AG04450 (cell line): ENCODE results near the gene TP53I11. TPM values are rescaled to one million over a fixed set of nuclear protein-coding genes. Genes with fewer than 3 reads are reported as not detected.

Source experiments
- CTCF ChIA-PET: fragments of 300-600, 350-600 bp; formaldehyde crosslinking; extraction: SDS; loops from one replicate; lab custom pipeline; 2022; ENCODE audit warnings: antibody characterized with exemption, inconsistent platforms; lab: Charles Lee
- POLR2A ChIA-PET: fragments of 350-600 bp; formaldehyde crosslinking; extraction: SDS; loops from one replicate; lab custom pipeline; 2021; ENCODE audit warnings: antibody characterized with exemption, inconsistent platforms; lab: Yijun Ruan, JAX
- DNase-seq: peaks from one replicate; pipeline ENCODE4 v3.0.0-alpha.2; 2011; ENCODE audit warnings: low read depth, low spot score
- H3K27ac ChIP-seq: one replicate; pipeline ENCODE4 v1.5.1; 2012; ENCODE audit warnings: low read depth, low read length, control low read depth
- H3K27me3 ChIP-seq: one replicate; pipeline ENCODE4 v1.6.0; 2012; ENCODE audit warnings: low read length; ENCODE audit not compliant: control insufficient read depth, insufficient read depth
- H3K4me3 ChIP-seq: 2 replicates; pipeline ENCODE4 v1.5.1; 2011; ENCODE audit warnings: mild to moderate bottlenecking, low read depth, low read length, control low read depth
- H3K9me3 ChIP-seq: 2 replicates; pipeline ENCODE4 v1.5.1; 2012; ENCODE audit warnings: low read length; ENCODE audit not compliant: control insufficient read depth, insufficient read depth
- CTCF ChIP-seq: IDR thresholded peaks from 2 replicates; pipeline ENCODE4 v1.5.1; 2011; ENCODE audit warnings: low read depth, low read length, control low read depth, inconsistent platforms
- polyA plus RNA-seq: library from polyadenylated mRNA; depleted of rRNA; stranded (reverse); fragments of >200 nt; gene quantifications from 2 replicates; pipeline ENCODE4 v1.2.3, GENCODE V29; 2011

TP53I11 gene
- polyA plus RNA-seq, 1 experiment, result 6.3 TPM

- ChIA-PET CTCF (no interaction called here), POLR2A (no interaction called here)
- no peak overlapping the region for H3K27ac ChIP-seq
- peaks cover 35% of the 10 kb centered on the region for H3K27me3 ChIP-seq
- TF ChIP-seq CTCF, result no peak
- no peaks in the 10 kb centered on the region for H3K9me3 ChIP-seq
- no peak overlapping the region for H3K4me3 ChIP-seq
- no peak for DNase-seq
Observed at GRCh38 chr11:44915621-44916020, 35.1 kb downstream of the TP53I11 start.

GRCh38 chr11:44915004-44915403 is 35.7 kb downstream of the TP53I11 start:
- POLR2A ChIA-PET, result no interaction called here

GRCh38 chr11:44914105-44914504 is 36.6 kb downstream of the TP53I11 start:
- H3K4me3 ChIP-seq, result no peak overlapping the region
- H3K27ac ChIP-seq, result no peak overlapping the region
- ChIA-PET POLR2A (no interaction called here), CTCF (interaction anchor here (1.0 to 1.6 kb wide), 2 partner anchors 190 to 293 kb away, joined by 5 read pairs; no protein-coding TSS in a partner anchor)
- no peak for TF ChIP-seq CTCF
- H3K27me3 ChIP-seq, result peaks cover 29% of the 10 kb centered on the region
- no peak for DNase-seq
- no peaks in the 10 kb centered on the region for H3K9me3 ChIP-seq

More at GRCh38 chr11:44915004-44915403, 35.7 kb downstream of the TP53I11 start:
- Histone ChIP-seq H3K4me3 (no peak overlapping the region), H3K9me3 (no peaks in the 10 kb centered on the region), H3K27ac (no peak overlapping the region), H3K27me3 (peaks cover 33% of the 10 kb centered on the region)
- no peak for DNase-seq
- CTCF ChIA-PET, result interaction anchor here (1.0 kb wide), 1 partner anchor 294 kb away, joined by 5 read pairs; no protein-coding TSS in a partner anchor
- TF ChIP-seq CTCF, result no peak

- TF ChIP-seq CTCF, result no peak
- CTCF ChIA-PET, result interaction anchor here (0.9 to 1.6 kb wide), 3 partner anchors 190 to 296 kb away, joined by 3 to 18 read pairs (median 5); no protein-coding TSS in a partner anchor
Observed at GRCh38 chr11:44913502-44913901, 37.2 kb downstream of the TP53I11 start.

GRCh38 chr11:44912270-44912987 is 38.3 kb downstream of the TP53I11 start:
- DNase-seq, result no peak
- ChIA-PET CTCF (interaction anchor here (0.6 to 4.2 kb wide), 33 partner anchors 9 to 881 kb away, joined by 3 to 230 read pairs (median 8); no protein-coding TSS in a partner anchor), POLR2A (no interaction called here)
- Histone ChIP-seq H3K9me3 (no peaks in the 10 kb centered on the region), H3K27me3 (peaks cover 18% of the 10 kb centered on the region), H3K4me3 (no peak overlapping the region), H3K27ac (no peak overlapping the region)
- TF ChIP-seq CTCF, result no peak

More at GRCh38 chr11:44913502-44913901, 37.2 kb downstream of the TP53I11 start:
- H3K9me3 ChIP-seq, result no peaks in the 10 kb centered on the region
- H3K27me3 ChIP-seq, result peaks cover 24% of the 10 kb centered on the region
- no peak overlapping the region for H3K4me3 ChIP-seq
- H3K27ac ChIP-seq, result no peak overlapping the region
- POLR2A ChIA-PET, result no interaction called here
- no peak for DNase-seq
